Adrenal gland (tissue), 5 donors: ENCODE results near the gene ABTB2.

Experiments
- CTCF ChIP-seq, 6 experiments: fragments of 450-650 bp in 4 of 6; fragments of 200-600 bp in 2 of 6; sonication (generic) in 1 of 6; IDR thresholded peaks; 1 replicate in 5 of 6; 2 replicates in 1 of 6; pipeline versions ENCODE4 v1.5.1 to v1.8.0; 2016 to 2021; ENCODE audit warnings: antibody characterized with exemption in 6 of 6, mild to moderate bottlenecking in 2 of 6, moderate library complexity in 1 of 6
- POLR2A ChIP-seq, 2 donors: fragments of 450-650 bp; IDR thresholded peaks; one replicate each; pipeline ENCODE4 v1.6.1; 2017; ENCODE audit warnings: antibody characterized with exemption in 2 of 2, mild to moderate bottlenecking in 2 of 2, moderate library complexity in 1 of 2
- donor health status: DM: no; HTN: no; CAD: no.

- no peak for TF ChIP-seq CTCF (IDR thresholded peaks at IDR 0.05)
- no peak for TF ChIP-seq POLR2A (IDR thresholded peaks at IDR 0.05)
Observed at GRCh38 chr11:34215806-34216453, 141.9 kb downstream of the ABTB2 start.
